GM12878 (cell line): Measurements from ENCODE around the gene TRHDE. TPM values are rescaled to one million over a fixed set of nuclear protein-coding genes. Genes with fewer than 3 reads are reported as not detected.

Experiments
- ATAC-seq: fragments of 200-7000 bp; cut with Tn5 transposase; 3 replicates; pipeline ENCODE4 v1.9.1; 2020; ENCODE audit warnings: mild to moderate bottlenecking, moderate library complexity
- BruUV-seq: library from RNA; stranded (reverse); fragments of 400-500 nt; replicated peaks from 2 replicates; lab custom pipeline; 2021; lab: Mats Ljungman, UMichigan
- CTCF ChIA-PET: fragments of 300-600 bp; sonication (Branson Sonifier 250); formaldehyde crosslinking; extraction: SDS; loops from one replicate; lab custom pipeline; 2021; ENCODE audit warnings: inconsistent platforms; lab: Yijun Ruan, JAX
- POLR2A ChIA-PET: fragments of 350-600 bp; formaldehyde crosslinking; extraction: SDS; loops from one replicate; lab custom pipeline; 2021; ENCODE audit warnings: inconsistent platforms; lab: Charles Lee
- RAD21 ChIA-PET: fragments of 300-600 bp; sonication (Branson Sonifier 250); formaldehyde crosslinking; loops from one replicate; lab custom pipeline; 2023; ENCODE audit warnings: antibody characterized with exemption; ENCODE audit not compliant: unreplicated experiment; lab: Charles Lee
- SMC1A ChIA-PET: fragments of 300-600 bp; sonication (Branson Sonifier 250); formaldehyde crosslinking; loops from one replicate; lab custom pipeline; 2023; ENCODE audit not compliant: unreplicated experiment, uncharacterized antibody; lab: Charles Lee
- DNase-seq: peaks from one replicate; pipeline ENCODE4 v3.0.0-alpha.2; 2011; ENCODE audit warnings: low read depth, low spot score
- FAIRE-seq: peaks from 3 replicates; lab custom pipeline; 2011; peaks lifted over from hg19 to GRCh38; lab: Jason Lieb, UNC
- H2AFZ ChIP-seq: 2 replicates; pipeline ENCODE4 v1.6.0; 2011; ENCODE audit warnings: low read depth, low read length, control low read depth; ENCODE audit not compliant: control insufficient read depth
- H3K27ac ChIP-seq: 2 replicates; pipeline ENCODE4 v1.5.1; 2011; ENCODE audit warnings: control low read depth; ENCODE audit not compliant: control insufficient read depth, insufficient read depth
- H3K27me3 ChIP-seq, 2 experiments: replicated peaks in 1 of 2; 2 replicates each; pipeline versions ENCODE4 v1.6.0 to v1.6.1; 2011; ENCODE audit warnings: low read length in 1 of 2; ENCODE audit not compliant: control insufficient read depth in 2 of 2, insufficient read depth in 2 of 2
- H3K36me3 ChIP-seq, 2 experiments: 2 replicates each; pipeline ENCODE4 v1.5.1; 2011; ENCODE audit warnings: low read length in 1 of 2; ENCODE audit not compliant: control insufficient read depth in 2 of 2, insufficient read depth in 2 of 2
- H3K4me1 ChIP-seq: 2 replicates; pipeline ENCODE4 v1.6.1; 2011; ENCODE audit warnings: mild to moderate bottlenecking, low read length, moderate library complexity, mixed read lengths; ENCODE audit not compliant: control insufficient read depth, insufficient read depth
- H3K4me2 ChIP-seq: 2 replicates; pipeline ENCODE4 v1.6.0; 2011; ENCODE audit warnings: control low read depth; ENCODE audit not compliant: control insufficient read depth, insufficient read depth
- H3K4me3 ChIP-seq: fragments of 200-600 bp; sonication (generic); 2 replicates; pipeline ENCODE4 v1.5.1; 2016
- H3K79me2 ChIP-seq: 2 replicates; pipeline ENCODE4 v1.6.0; 2011; ENCODE audit warnings: low read length; ENCODE audit not compliant: control insufficient read depth, insufficient read depth
- H3K9ac ChIP-seq: 2 replicates; pipeline ENCODE4 v1.8.0; 2011; ENCODE audit warnings: low read length, control low read depth, mixed read lengths; ENCODE audit not compliant: control insufficient read depth, insufficient read depth
- H3K9me3 ChIP-seq: replicated peaks from 3 replicates; pipeline ENCODE4 v1.5.1; 2011; ENCODE audit warnings: mild to moderate bottlenecking, low read length; ENCODE audit not compliant: control insufficient read depth, insufficient read depth
- H4K20me1 ChIP-seq: 2 replicates; pipeline ENCODE4 v1.6.0; 2011; ENCODE audit not compliant: control insufficient read depth, insufficient read depth
- BCL3 ChIP-seq: IDR thresholded peaks from 2 replicates; pipeline ENCODE4 v1.6.1; 2011; ENCODE audit warnings: borderline replicate concordance, low read depth, mild to moderate bottlenecking, moderate library complexity, low read length; ENCODE audit not compliant: insufficient read depth, poor library complexity, severe bottlenecking
- FOXK2 ChIP-seq: fragments of 450-650 bp; IDR thresholded peaks from 2 replicates; pipeline ENCODE4 v1.6.1; 2017; ENCODE audit warnings: mild to moderate bottlenecking, moderate library complexity
- HDGF ChIP-seq: fragments of 450-650 bp; IDR thresholded peaks from 2 replicates; pipeline ENCODE4 v1.6.1; 2016; ENCODE audit warnings: antibody characterized with exemption
- MLLT1 ChIP-seq: fragments of 450-650 bp; IDR thresholded peaks from 2 replicates; pipeline ENCODE4 v1.6.1; 2016; ENCODE audit warnings: mild to moderate bottlenecking
- MXI1 ChIP-seq: fragments of 150-350 bp; IDR thresholded peaks from 2 replicates; pipeline ENCODE4 v1.6.1; 2011; ENCODE audit warnings: low read depth, mild to moderate bottlenecking, inconsistent platforms, low read length, improper control_type of control experiment
- RAD21 ChIP-seq: IDR thresholded peaks from 2 replicates; pipeline ENCODE4 v1.6.1; 2011; ENCODE audit warnings: mild to moderate bottlenecking, low read depth, low read length, moderate library complexity; ENCODE audit not compliant: insufficient read depth
- RFX5 ChIP-seq: IDR thresholded peaks from 2 replicates; pipeline ENCODE4 v1.6.1; 2011; ENCODE audit warnings: low read depth, low read length, improper control_type of control experiment
- RUNX3 ChIP-seq: IDR thresholded peaks from 2 replicates; pipeline ENCODE4 v1.6.1; 2012; ENCODE audit warnings: low read length, inconsistent platforms
- SPI1 ChIP-seq: IDR thresholded peaks from 2 replicates; pipeline ENCODE4 v1.6.1; 2011; ENCODE audit warnings: low read depth, mild to moderate bottlenecking, low read length, moderate library complexity, borderline replicate concordance; ENCODE audit not compliant: insufficient read depth
- SREBF1 ChIP-seq: IDR thresholded peaks from 2 replicates; pipeline ENCODE4 v1.6.1; 2012; ENCODE audit warnings: mild to moderate bottlenecking, low read length
- TAF1 ChIP-seq: IDR thresholded peaks from 2 replicates; pipeline ENCODE4 v1.6.1; 2011; ENCODE audit warnings: mild to moderate bottlenecking, low read depth, low read length, borderline replicate concordance
- TCF12 ChIP-seq: IDR thresholded peaks from 2 replicates; pipeline ENCODE4 v1.6.1; 2011; ENCODE audit warnings: low read depth, mild to moderate bottlenecking, low read length
- TCF7 ChIP-seq: IDR thresholded peaks from 2 replicates; pipeline ENCODE4 v1.6.1; 2014; ENCODE audit warnings: antibody characterized with exemption, borderline replicate concordance
- WRNIP1 ChIP-seq: IDR thresholded peaks from 2 replicates; pipeline ENCODE4 v1.6.1; 2011; ENCODE audit warnings: low read depth, low read length, improper control_type of control experiment, borderline replicate concordance
- ZNF274 ChIP-seq: IDR thresholded peaks from one replicate; pipeline ENCODE4 v1.8.0; 2011; ENCODE audit not compliant: insufficient read length, insufficient read depth
- ZNF592 ChIP-seq: fragments of 450-650 bp; IDR thresholded peaks from 2 replicates; pipeline ENCODE4 v1.6.1; 2017; ENCODE audit warnings: mild to moderate bottlenecking, moderate library complexity
- ZZZ3 ChIP-seq: IDR thresholded peaks from 2 replicates; pipeline ENCODE4 v1.6.1; 2011; ENCODE audit warnings: low read depth; ENCODE audit not compliant: control insufficient read depth, insufficient read length
- WGBS: methylation state at CpG from one replicate; pipeline ENCODE4 v1.1.6; 2016; ENCODE audit warnings: low lambda C conversion rate; ENCODE audit not compliant: insufficient replicate concordance, insufficient coverage; ENCODE audit errors: missing lambda C conversion rate; 5-methylcytosine and 5-hydroxymethylcytosine counted together
- in situ Hi-C: fragments of 300-500 bp; cut with MboI; formaldehyde crosslinking; loops from 9 replicates; pipeline ENCODE4 v1.14.3; 2018; ENCODE audit warnings: mixed read lengths
- intact Hi-C: fragments of 100-400 bp; cut with micrococcal nuclease; formaldehyde crosslinking; loops from one replicate; pipeline ENCODE4 v1.14.2; 2022; ENCODE audit not compliant: unreplicated experiment
- polyA plus RNA-seq, 11 experiments: library from polyadenylated mRNA; depleted of rRNA in 4 of 11; unstranded in 6 of 11; stranded (reverse) in 5 of 11; fragments of >200 nt; fragmentation: Nextera tagmentation in 4 of 11; fragmentation: Illumina TruSeq in 1 of 11; extraction: Ambion mirVana in 4 of 11; extraction: Trizol in 1 of 11; gene quantifications; 1 replicate in 1 of 11; 2 replicates in 10 of 11; pipeline versions ENCODE4 v1.2.1 to v1.2.3, GENCODE V29; 2011 to 2016; ENCODE audit warnings: inconsistent platforms in 2 of 11, missing spikeins in 2 of 11, low read depth in 1 of 11
- total RNA-seq, 4 experiments: library from RNA; depleted of rRNA in 3 of 4; stranded (reverse); fragments of >200 nt in 3 of 4; fragmentation: Illumina TruSeq in 1 of 4; extraction: Trizol in 1 of 4; gene quantifications; 2 replicates each; pipeline versions ENCODE4 v1.2.1 to v1.2.3, GENCODE V29; 2013 to 2021

The TRHDE gene
- total and polyA plus RNA-seq, 10 of the 15 experiments (the other 5 are each of a cell fraction or from before 2014, with no cell fraction given), result not detected

- ChIA-PET CTCF (no interaction called here), SMC1A (interaction anchor here (1.1 kb wide), 1 partner anchor 18 kb away, joined by 3 read pairs; no protein-coding TSS in a partner anchor)
- BruUV-seq, result no TSS peak
Observed at GRCh38 chr12:72448089-72448488, 175.9 kb downstream of the TRHDE start.

More at GRCh38 chr12:72448089-72448488, 175.9 kb downstream of the TRHDE start:
- DNase-seq (no peak), ATAC-seq (no peak), FAIRE-seq (no peak)
- H2AFZ ChIP-seq, result no peak overlapping the region
- TF ChIP-seq RAD21 (no peak), FOXK2 (no peak), MLLT1 (no peak), ZZZ3 (no peak), RFX5 (no peak), ZNF592 (no peak), SPI1 (no peak), SREBF1 (no peak), HDGF (no peak), WRNIP1 (no peak), TCF12 (no peak), ZNF274 (no peak), TAF1 (no peak), TCF7 (no peak), RUNX3 (no peak), MXI1 (no peak), BCL3 (no peak)
- ChIA-PET RAD21 (no interaction called here), POLR2A (no interaction called here)
- H3K36me3 ChIP-seq, result no peaks in the 10 kb centered on the region
- in situ Hi-C loops, result no loop called here
- intact Hi-C loops, result no loop called here
- H4K20me1 ChIP-seq, result no peaks in the 10 kb centered on the region
- H3K9ac ChIP-seq, result no peak overlapping the region
- no peak overlapping the region for H3K4me2 ChIP-seq
- no peak overlapping the region for H3K27ac ChIP-seq
- 74% methylated on average over 1 of the region's 1 CpG for WGBS
- H3K27me3 ChIP-seq, result no peaks in the 10 kb centered on the region
- no peaks in the 10 kb centered on the region for H3K9me3 ChIP-seq
- H3K4me3 ChIP-seq, result no peak overlapping the region
- no peaks in the 10 kb centered on the region for H3K4me1 ChIP-seq
- H3K79me2 ChIP-seq, result no peaks in the 10 kb centered on the region
